Bronchial epithelial cell (primary cell): ENCODE results near the gene SOX12. TPM values are rescaled to one million over a fixed set of nuclear protein-coding genes. Genes with fewer than 3 reads are reported as not detected.
A peak's percentile ranks its signal among the peaks of the same experiment; 100 is the strongest.

Source experiments
- DNase-seq: peaks from one replicate; pipeline ENCODE4 v3.0.0-alpha.2; 2010; ENCODE audit warnings: low read depth
- FAIRE-seq: peaks from 2 replicates; lab custom pipeline; 2011; peaks lifted over from hg19 to GRCh38; lab: Jason Lieb, UNC
- H3K27me3 ChIP-seq: 2 replicates; pipeline ENCODE4 v1.5.1; 2011; ENCODE audit warnings: low read length; ENCODE audit not compliant: control insufficient read depth, insufficient read depth
- H3K36me3 ChIP-seq: 2 replicates; pipeline ENCODE4 v1.5.1; 2011; ENCODE audit warnings: low read length; ENCODE audit not compliant: control insufficient read depth, insufficient read depth
- H3K4me3 ChIP-seq: 2 replicates; pipeline ENCODE4 v1.5.1; 2011; ENCODE audit warnings: mild to moderate bottlenecking, low read depth, low read length, control low read depth
- total RNA-seq: library from RNA; depleted of rRNA; stranded (reverse); fragments of >200 nt; gene quantifications from 2 replicates; pipeline ENCODE4 v1.2.1, GENCODE V29; 2014
- TF ChIP-seq, protein P1 (sequence below): IDR thresholded peaks from 2 replicates; pipeline ENCODE4 v1.5.1; 2011; ENCODE audit warnings: mild to moderate bottlenecking, moderate library complexity, low read length, control low read depth, inconsistent platforms; ENCODE audit not compliant: insufficient read depth, severe bottlenecking

SOX12 gene
- total RNA-seq, 1 donor from 2014 or later: 3.4 TPM

DNA sequence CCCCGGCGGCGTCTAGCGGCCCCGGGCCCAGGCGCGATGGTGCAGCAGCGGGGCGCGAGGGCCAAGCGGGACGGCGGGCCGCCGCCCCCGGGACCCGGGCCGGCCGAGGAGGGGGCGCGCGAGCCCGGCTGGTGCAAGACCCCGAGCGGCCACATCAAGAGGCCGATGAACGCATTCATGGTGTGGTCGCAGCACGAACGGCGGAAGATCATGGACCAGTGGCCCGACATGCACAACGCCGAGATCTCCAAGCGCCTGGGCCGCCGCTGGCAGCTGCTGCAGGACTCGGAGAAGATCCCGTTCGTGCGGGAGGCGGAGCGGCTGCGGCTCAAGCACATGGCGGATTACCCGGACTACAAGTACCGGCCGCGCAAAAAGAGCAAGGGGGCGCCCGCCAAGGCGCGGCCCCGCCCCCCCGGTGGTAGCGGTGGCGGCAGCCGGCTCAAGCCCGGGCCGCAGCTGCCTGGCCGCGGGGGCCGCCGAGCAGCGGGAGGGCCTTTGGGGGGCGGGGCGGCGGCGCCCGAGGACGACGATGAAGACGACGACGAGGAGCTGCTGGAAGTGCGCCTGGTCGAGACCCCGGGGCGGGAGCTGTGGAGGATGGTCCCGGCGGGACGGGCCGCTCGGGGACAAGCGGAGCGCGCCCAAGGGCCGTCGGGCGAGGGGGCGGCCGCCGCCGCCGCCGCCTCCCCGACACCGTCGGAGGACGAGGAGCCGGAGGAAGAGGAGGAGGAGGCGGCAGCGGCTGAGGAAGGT is 715 bp downstream of the SOX12 start:
- Histone ChIP-seq H3K4me3 (peak overlapping the region; percentile 67), H3K27me3 (no peaks in the 10 kb centered on the region), H3K36me3 (no peaks in the 10 kb centered on the region)
- DNase-seq (no peak), FAIRE-seq (no peak)
- TF ChIP-seq, protein P1, sequence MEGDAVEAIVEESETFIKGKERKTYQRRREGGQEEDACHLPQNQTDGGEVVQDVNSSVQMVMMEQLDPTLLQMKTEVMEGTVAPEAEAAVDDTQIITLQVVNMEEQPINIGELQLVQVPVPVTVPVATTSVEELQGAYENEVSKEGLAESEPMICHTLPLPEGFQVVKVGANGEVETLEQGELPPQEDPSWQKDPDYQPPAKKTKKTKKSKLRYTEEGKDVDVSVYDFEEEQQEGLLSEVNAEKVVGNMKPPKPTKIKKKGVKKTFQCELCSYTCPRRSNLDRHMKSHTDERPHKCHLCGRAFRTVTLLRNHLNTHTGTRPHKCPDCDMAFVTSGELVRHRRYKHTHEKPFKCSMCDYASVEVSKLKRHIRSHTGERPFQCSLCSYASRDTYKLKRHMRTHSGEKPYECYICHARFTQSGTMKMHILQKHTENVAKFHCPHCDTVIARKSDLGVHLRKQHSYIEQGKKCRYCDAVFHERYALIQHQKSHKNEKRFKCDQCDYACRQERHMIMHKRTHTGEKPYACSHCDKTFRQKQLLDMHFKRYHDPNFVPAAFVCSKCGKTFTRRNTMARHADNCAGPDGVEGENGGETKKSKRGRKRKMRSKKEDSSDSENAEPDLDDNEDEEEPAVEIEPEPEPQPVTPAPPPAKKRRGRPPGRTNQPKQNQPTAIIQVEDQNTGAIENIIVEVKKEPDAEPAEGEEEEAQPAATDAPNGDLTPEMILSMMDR: no peak

DNA sequence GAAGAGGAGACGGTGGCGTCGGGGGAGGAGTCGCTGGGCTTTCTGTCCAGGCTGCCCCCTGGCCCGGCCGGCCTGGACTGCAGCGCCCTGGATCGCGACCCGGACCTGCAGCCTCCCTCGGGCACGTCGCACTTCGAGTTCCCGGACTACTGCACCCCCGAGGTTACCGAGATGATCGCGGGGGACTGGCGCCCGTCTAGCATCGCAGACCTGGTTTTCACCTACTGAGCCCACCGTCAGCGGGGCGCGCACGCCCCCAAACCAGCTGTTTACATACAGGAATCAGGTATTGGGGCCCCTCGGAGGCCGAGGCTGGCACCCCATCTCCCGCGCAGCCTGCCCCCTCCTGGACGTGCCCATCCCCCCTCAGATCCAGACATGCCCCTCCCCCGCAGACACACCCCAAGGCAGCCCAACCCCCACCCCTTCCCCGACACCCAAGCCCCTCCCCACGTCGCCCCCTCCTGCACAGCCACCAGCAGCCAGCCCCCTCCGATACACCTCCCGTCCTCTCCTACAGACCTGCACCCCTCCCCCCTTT is 1.4 kb downstream of the SOX12 start:
- Histone ChIP-seq H3K4me3 (peak overlapping the region; percentile 67), H3K27me3 (no peaks in the 10 kb centered on the region), H3K36me3 (no peaks in the 10 kb centered on the region)
- TF ChIP-seq, protein P1: no peak
- DNase-seq (no peak), FAIRE-seq (no peak)

DNA sequence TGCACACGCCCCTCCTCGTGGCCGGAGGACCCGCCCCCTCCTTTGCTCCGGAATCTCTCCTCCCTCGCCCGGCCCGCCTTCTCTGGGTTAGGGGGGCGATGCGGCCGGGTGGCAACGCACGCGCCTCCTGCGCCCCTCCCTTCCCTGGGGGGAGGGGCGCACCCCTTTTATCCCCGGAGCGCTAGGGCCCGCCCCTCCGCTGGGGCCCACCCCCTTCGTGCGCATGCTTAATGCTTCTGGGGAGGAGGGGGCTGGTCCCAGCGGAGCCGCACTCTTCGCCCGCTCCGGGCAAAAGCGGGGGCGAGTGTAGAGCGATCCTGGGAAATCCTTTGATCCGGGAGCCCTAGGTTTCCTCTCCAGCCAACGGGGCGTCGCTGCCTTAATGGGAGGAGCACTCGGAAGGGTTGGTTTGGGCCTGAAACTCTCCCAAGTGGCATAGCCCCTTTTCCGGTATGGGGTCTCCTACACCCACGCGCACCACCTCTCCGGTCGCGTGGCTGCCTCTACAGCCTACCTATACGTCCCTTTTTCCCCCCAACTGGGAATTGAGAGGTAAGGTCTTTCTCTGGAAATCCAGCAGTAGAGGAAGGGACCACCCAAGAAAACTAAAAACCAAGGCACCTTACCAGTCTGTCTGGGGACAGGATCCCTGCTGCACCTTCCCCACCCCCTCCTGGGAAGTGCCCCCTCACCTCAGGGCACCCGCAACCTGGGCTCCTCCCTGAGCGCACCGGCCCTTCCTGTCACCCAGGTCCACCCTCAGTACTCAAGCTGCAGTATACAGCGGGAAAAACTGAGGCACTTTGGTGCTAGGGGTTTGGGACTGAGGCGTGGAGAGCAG is 2.1 kb downstream of the SOX12 start:
- H3K4me3 ChIP-seq: peak overlapping the region; percentile 67
- TF ChIP-seq, protein P1: no peak
- no peaks in the 10 kb centered on the region for H3K27me3 ChIP-seq
- no peaks in the 10 kb centered on the region for H3K36me3 ChIP-seq
- FAIRE-seq: no peak
- DNase-seq: peak; percentile 64

DNA sequence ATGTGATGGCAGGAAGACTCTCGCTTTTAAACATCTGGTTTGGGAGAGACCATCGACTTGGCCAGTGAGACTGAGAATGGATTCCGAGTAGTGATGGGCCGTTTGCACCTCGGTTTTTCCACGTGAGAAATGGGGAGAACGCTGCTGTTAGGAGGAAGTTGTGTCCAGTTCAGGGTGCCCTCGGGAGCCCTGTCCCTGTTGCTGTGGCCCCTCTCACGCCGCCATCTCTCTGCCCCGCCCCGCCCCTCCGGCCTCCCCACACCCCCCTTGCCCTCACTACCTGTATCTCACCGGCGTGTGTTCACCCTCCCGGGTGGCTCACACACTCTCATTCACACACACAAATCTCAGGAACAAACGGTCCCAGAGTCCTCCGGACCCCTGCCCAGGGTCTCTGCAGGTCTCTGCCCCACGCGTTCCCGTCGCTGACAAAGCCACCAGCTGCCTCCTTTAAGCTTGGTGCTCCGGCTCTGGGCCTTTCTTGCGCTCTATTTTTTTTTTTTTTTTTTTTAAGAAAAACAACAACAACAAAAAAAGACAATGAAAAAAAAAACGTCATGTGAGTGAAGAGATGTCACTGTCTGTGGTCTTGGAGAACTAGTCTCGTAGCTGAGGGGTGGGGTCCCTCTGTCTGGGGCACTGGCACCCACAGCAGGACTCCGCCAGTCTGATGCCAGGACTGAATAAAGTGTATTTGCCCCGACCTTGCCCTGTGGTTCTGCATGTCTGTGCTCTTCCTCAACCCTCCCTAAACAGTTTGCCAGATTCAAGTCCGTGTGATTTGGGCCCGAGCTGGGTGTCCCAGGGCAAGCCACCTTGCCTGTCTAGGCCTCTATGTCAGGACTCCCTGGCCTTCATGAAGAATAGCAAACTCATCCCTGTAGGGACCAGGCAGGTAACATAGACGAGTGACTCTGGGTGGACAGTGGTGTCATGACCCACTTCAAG is 2.9 kb downstream of the SOX12 start:
- TF ChIP-seq, protein P1: no peak
- no peak for FAIRE-seq
- DNase-seq: no peak
- no peaks in the 10 kb centered on the region for H3K36me3 ChIP-seq
- peak overlapping the region; percentile 67 for H3K4me3 ChIP-seq
- H3K27me3 ChIP-seq: no peaks in the 10 kb centered on the region

DNA sequence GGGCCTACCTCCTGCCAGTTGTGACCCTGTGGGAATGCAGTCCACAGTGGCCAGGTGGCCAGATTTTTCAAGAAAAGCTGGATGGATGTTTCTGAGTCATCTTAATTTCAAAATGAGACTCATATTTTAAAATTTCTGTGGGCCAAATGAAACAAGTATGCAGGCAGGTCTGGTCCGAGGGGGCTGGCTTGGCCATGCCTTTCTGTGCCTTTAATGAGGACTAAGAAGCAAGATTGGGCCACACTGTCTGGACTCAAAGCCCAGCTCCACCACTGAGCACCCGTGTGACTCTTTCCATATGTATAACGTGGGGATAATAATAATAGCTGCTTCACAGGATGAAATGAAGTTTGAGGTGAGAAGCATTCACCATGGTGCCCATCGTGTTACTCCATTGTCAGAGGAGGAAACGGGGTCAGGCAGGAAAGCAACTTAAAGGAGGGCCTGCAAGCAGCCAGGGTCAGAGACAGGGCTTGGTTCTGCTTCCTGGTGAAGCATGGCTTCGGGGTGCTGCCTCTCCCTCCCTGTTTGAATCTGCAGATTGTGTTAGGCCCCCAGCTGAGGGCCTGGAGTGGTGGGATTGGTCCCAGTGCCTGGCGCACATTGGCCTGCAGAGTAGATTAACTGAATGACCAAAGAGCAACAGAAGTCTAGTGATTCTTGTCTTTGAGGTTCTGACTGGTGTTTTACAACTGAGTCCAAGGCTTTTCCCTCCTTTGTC is 3.8 kb downstream of the SOX12 start:
- FAIRE-seq: peak; percentile 18
- TF ChIP-seq, protein P1: no peak

More for the DNA sequence above, 3.8 kb downstream of the SOX12 start:
- no peak for DNase-seq
- Histone ChIP-seq H3K36me3 (no peaks in the 10 kb centered on the region), H3K4me3 (no peak overlapping the region), H3K27me3 (no peaks in the 10 kb centered on the region)
